Neural crest cell (in vitro differentiated cells): ENCODE data around the gene MRRF. TPM values are rescaled to one million over a fixed set of nuclear protein-coding genes. Genes with fewer than 3 reads are reported as not detected.
"Not testable (repeated sequence)": the region's sequence is repeated elsewhere in the genome, so short reads cannot be mapped to it uniquely, and the experiment has no call there.

Experiments used
- DNase-seq: peaks from one replicate; pipeline ENCODE4 v3.0.0; 2021; ENCODE audit warnings: low read depth, mixed read lengths, low spot score
- H3K27ac Mint-ChIP-seq: one replicate; pipeline ENCODE4 v1.8.0; 2021; ENCODE audit warnings: mild to moderate bottlenecking, mixed read lengths; ENCODE audit not compliant: unreplicated experiment
- H3K27me3 Mint-ChIP-seq: 2 replicates; pipeline ENCODE4 v1.8.0; 2021; ENCODE audit warnings: low read depth, mild to moderate bottlenecking, mixed read lengths
- H3K36me3 Mint-ChIP-seq: 2 replicates; pipeline ENCODE4 v1.8.0; 2021; ENCODE audit warnings: low read depth, mild to moderate bottlenecking, mixed read lengths
- H3K4me1 Mint-ChIP-seq: 2 replicates; pipeline ENCODE4 v1.8.0; 2021; ENCODE audit warnings: mixed read lengths
- H3K4me3 Mint-ChIP-seq: one replicate; pipeline ENCODE4 v1.8.0; 2021; ENCODE audit warnings: mild to moderate bottlenecking, mixed read lengths
- H3K9me3 Mint-ChIP-seq: 2 replicates; pipeline ENCODE4 v1.8.0; 2021; ENCODE audit warnings: mixed read lengths
- total RNA-seq: library from RNA; stranded (reverse); gene quantifications from 2 replicates; pipeline ENCODE4 v1.2.1, GENCODE V29; 2021
- TF ChIP-seq, protein P1 (sequence below): fragments of 200-600 bp; sonication (generic); conservative IDR thresholded peaks from 2 replicates; pipeline ENCODE4 v1.5.0; 2021; ENCODE audit warnings: antibody characterized with exemption, mild to moderate bottlenecking

The MRRF gene
- total RNA-seq, 1 donor from 2014 or later, result 40.1 TPM

DNA sequence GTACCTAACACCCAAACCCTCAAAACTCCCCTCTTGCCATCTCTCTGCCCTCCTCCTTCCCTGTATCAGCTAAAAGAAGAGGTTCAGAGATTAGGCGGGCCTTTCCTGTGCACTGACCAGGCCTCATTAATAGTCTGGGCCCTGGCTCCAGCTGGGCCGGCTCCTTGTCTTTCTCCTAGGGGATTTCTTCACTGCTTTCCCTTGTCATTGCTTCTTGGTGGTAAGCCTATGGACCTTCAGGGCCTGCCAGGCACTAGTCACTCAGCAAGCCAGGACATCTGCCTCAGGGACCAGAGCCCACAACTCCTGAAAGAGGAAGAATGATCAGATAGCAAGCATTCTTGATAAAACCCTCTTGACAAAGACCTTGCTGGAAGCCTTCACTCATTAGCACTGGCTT is 50.9 kb downstream of the MRRF start:
- Mint-ChIP-seq H3K27me3 (no peaks in the 10 kb centered on the region), H3K27ac (peak overlapping the region; percentile 89)

DNA sequence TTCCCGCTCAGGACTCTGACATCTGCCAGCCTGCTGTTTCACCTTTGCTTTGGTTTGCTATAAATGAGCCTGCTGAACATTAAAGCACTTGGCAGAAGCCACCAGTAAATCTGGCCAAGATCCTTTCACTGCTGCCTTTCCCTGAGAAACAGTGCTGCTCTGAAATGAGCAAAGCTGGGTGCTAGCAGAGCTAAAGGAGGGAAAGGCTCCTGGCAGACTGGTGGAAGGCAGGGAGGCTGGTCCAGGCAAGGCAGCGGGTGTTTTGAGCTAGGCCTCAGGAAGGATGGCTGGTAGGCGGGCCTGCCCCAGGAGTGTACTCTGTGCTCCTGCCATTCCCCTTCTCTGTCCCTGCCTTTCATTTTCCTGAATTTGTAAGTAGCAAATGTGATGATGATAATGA is 53.6 kb downstream of the MRRF start:
- Mint-ChIP-seq H3K4me3 (no peak overlapping the region), H3K9me3 (no peaks in the 10 kb centered on the region), H3K27me3 (no peaks in the 10 kb centered on the region), H3K27ac (no peak overlapping the region), H3K36me3 (peaks cover 3% of the 10 kb centered on the region), H3K4me1 (no peaks in the 10 kb centered on the region)
- TF ChIP-seq, protein P1, sequence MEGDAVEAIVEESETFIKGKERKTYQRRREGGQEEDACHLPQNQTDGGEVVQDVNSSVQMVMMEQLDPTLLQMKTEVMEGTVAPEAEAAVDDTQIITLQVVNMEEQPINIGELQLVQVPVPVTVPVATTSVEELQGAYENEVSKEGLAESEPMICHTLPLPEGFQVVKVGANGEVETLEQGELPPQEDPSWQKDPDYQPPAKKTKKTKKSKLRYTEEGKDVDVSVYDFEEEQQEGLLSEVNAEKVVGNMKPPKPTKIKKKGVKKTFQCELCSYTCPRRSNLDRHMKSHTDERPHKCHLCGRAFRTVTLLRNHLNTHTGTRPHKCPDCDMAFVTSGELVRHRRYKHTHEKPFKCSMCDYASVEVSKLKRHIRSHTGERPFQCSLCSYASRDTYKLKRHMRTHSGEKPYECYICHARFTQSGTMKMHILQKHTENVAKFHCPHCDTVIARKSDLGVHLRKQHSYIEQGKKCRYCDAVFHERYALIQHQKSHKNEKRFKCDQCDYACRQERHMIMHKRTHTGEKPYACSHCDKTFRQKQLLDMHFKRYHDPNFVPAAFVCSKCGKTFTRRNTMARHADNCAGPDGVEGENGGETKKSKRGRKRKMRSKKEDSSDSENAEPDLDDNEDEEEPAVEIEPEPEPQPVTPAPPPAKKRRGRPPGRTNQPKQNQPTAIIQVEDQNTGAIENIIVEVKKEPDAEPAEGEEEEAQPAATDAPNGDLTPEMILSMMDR, result no peak
- no peak for DNase-seq

More for the DNA sequence above, 50.9 kb downstream of the MRRF start:
- Mint-ChIP-seq H3K36me3 (no peaks in the 10 kb centered on the region), H3K4me3 (no peak overlapping the region), H3K9me3 (no peaks in the 10 kb centered on the region), H3K4me1 (no peaks in the 10 kb centered on the region)
- no peak for DNase-seq
- TF ChIP-seq, protein P1, result no peak

DNA sequence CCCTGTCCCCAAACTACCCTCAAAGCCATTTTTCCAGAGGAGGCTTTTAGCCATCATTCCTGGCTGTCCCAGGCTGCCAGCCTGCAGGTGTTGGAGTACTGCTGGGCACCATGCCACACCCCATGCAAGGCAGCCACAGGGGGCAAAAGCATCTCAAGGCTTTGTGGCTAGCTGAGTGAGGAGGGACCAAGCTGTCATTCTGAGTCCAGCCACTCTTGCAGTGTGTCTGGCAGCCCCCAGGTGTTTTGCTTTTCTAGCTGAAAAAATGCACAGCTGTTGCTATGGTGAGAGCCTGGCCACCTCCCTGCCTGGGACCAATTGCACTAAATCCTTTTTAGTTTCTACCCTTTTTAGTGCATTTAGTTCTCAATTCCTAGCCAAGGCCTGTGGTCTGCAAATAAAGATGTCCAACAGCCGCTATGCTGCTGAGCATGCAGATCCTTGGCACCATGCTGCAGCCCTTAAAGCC is 55.8 kb downstream of the MRRF start:
- Mint-ChIP-seq H3K27me3 (no peaks in the 10 kb centered on the region), H3K4me3 (no peak overlapping the region), H3K4me1 (no peaks in the 10 kb centered on the region), H3K9me3 (no peaks in the 10 kb centered on the region), H3K27ac (no peak overlapping the region), H3K36me3 (peaks cover 3% of the 10 kb centered on the region)
- TF ChIP-seq, protein P1, result no peak
- DNase-seq, result no peak

DNA sequence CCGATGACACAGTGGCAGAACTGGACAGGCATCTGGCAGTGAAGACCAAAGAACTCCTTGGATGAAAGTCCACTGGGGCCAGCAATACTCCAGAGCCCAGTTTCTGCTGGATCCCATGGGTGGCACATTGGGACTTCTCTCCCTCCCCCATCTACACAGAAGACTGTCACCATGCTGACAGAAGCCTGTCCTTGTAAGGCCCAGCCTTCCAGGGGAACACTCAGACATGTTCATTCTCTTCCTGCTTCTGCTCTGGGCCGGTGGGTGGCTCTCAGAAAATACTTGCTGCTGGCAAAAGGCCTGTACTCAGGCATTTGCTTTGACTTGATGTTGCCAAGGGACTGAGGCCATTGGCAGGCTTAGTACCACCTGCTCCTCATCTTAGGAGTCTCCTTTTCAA is 57.9 kb downstream of the MRRF start:
- peaks cover 3% of the 10 kb centered on the region for H3K36me3 Mint-ChIP-seq
- no peak for DNase-seq
- no peaks in the 10 kb centered on the region for H3K9me3 Mint-ChIP-seq
- H3K27me3 Mint-ChIP-seq, result no peaks in the 10 kb centered on the region
- H3K27ac Mint-ChIP-seq, result no peak overlapping the region
- H3K4me3 Mint-ChIP-seq, result no peak overlapping the region
- TF ChIP-seq, protein P1, result no peak
- no peaks in the 10 kb centered on the region for H3K4me1 Mint-ChIP-seq

DNA sequence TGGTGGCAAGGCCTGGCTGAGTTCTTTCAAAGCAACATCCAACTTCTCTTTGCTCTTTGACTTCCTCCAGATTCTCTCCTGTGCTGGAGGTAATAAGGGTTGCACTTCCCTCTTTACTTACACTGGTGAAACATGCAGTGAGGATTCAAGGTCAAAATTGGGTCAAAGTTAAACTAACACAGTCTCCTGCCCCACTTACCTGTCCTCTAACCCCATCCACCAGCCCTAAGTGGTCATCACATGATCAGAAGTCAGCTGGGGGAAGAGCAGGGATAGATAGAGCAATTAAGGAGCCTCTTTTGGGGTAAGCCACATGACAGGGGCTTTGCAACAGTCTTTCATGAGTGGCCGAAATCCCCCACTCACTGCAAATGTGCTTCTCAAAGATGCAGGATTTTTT is 60.0 kb downstream of the MRRF start:
- not testable (repeated sequence) for H3K9me3 Mint-ChIP-seq, H3K27me3 Mint-ChIP-seq, H3K4me3 Mint-ChIP-seq, H3K36me3 Mint-ChIP-seq, H3K4me1 Mint-ChIP-seq, H3K27ac Mint-ChIP-seq, DNase-seq

DNA sequence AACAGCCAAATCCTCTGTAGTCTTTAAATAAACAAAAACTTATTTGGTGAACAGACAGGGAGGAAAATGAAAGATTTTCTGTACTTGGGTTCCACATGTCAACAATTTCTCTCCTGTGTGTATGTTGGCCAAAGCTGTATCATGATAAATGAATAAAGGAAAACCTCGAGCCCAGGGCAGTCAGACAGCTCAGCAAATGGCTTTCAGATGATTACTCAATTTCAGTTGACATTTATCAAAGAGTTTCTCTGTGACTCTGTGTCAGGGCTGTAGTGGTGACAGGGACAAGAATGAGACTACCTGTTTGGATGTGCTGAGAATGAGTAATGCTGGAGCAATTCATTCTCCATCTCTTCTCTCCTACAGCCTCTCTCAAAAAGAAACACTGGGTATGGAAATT is 60.4 kb downstream of the MRRF start:
- TF ChIP-seq, protein P1, result no peak
- Mint-ChIP-seq H3K27ac (no peak overlapping the region), H3K9me3 (no peaks in the 10 kb centered on the region), H3K4me1 (no peaks in the 10 kb centered on the region), H3K36me3 (peaks cover 3% of the 10 kb centered on the region), H3K27me3 (no peaks in the 10 kb centered on the region), H3K4me3 (no peak overlapping the region)
- no peak for DNase-seq
